ENCODE measurements around the gene TBC1D22B. TPM values are rescaled to one million over a fixed set of nuclear protein-coding genes. Genes with fewer than 3 reads are reported as not detected.
A peak's percentile ranks its signal among the peaks of the same experiment; 100 is the strongest.

Gene TBC1D22B
- total and polyA plus RNA-seq, 2 of the 13 experiments (the other 11 are each of a cell fraction or from before 2014, with no cell fraction given), result 9.7 to 12.9 TPM

DNA sequence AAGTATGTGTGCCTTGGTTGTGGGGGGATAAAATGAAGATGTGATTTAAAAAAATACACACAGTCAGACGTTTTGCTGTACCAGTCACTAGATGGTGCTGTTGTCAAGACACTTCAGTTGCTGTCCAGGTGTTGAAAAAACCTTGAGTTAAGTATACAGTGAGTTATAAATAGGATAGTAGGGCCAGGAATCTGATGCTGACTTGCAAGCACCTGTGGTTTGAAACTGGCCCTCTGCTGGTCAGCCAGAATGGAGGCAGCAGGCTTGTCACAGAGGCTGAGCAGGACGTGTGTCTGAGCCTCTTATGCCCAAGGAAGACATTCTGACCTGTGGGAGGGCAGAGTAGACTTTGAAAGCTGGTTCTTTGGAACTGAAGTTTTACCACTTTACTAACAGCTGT lies 124.0 kb downstream of the TBC1D22B start (continued):
- no peak for TF ChIP-seq SKIL (CRISPR knock-in tag; IDR thresholded peaks at IDR 0.05; ENCODE audit: borderline replicate concordance)
- TF ChIP-seq DR1 (CRISPR knock-in tag; IDR thresholded peaks at IDR 0.05), result no peak
- TF ChIP-seq ZNF136 (CRISPR knock-in tag; IDR thresholded peaks at IDR 0.05; ENCODE audit: low read depth), result no peak
- TF ChIP-seq ZNF331 (CRISPR knock-in tag; IDR thresholded peaks at IDR 0.05), result peak; percentile 18; the same call in 1 of the 2 replicates
- TF ChIP-seq, protein P1, sequence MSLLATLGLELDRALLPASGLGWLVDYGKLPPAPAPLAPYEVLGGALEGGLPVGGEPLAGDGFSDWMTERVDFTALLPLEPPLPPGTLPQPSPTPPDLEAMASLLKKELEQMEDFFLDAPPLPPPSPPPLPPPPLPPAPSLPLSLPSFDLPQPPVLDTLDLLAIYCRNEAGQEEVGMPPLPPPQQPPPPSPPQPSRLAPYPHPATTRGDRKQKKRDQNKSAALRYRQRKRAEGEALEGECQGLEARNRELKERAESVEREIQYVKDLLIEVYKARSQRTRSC (CRISPR knock-in tag; IDR thresholded peaks at IDR 0.05; ENCODE audit: low read depth), result no peak
- TF ChIP-seq TRIM24 (CRISPR knock-in tag; IDR thresholded peaks at IDR 0.05), result no peak
- 0 out of 2 replicates have a peak, but pooled peaks have one; percentile 15 for TF ChIP-seq PPARG (CRISPR knock-in tag; conservative IDR thresholded peaks at IDR 0.05)
- no peak for TF ChIP-seq ZNF282 (IDR thresholded peaks at IDR 0.05; ENCODE audit: partially characterized antibody)
- no peak for TF ChIP-seq NFIB (CRISPR knock-in tag; IDR thresholded peaks at IDR 0.05; ENCODE audit: borderline replicate concordance)
- TF ChIP-seq, protein P2, sequence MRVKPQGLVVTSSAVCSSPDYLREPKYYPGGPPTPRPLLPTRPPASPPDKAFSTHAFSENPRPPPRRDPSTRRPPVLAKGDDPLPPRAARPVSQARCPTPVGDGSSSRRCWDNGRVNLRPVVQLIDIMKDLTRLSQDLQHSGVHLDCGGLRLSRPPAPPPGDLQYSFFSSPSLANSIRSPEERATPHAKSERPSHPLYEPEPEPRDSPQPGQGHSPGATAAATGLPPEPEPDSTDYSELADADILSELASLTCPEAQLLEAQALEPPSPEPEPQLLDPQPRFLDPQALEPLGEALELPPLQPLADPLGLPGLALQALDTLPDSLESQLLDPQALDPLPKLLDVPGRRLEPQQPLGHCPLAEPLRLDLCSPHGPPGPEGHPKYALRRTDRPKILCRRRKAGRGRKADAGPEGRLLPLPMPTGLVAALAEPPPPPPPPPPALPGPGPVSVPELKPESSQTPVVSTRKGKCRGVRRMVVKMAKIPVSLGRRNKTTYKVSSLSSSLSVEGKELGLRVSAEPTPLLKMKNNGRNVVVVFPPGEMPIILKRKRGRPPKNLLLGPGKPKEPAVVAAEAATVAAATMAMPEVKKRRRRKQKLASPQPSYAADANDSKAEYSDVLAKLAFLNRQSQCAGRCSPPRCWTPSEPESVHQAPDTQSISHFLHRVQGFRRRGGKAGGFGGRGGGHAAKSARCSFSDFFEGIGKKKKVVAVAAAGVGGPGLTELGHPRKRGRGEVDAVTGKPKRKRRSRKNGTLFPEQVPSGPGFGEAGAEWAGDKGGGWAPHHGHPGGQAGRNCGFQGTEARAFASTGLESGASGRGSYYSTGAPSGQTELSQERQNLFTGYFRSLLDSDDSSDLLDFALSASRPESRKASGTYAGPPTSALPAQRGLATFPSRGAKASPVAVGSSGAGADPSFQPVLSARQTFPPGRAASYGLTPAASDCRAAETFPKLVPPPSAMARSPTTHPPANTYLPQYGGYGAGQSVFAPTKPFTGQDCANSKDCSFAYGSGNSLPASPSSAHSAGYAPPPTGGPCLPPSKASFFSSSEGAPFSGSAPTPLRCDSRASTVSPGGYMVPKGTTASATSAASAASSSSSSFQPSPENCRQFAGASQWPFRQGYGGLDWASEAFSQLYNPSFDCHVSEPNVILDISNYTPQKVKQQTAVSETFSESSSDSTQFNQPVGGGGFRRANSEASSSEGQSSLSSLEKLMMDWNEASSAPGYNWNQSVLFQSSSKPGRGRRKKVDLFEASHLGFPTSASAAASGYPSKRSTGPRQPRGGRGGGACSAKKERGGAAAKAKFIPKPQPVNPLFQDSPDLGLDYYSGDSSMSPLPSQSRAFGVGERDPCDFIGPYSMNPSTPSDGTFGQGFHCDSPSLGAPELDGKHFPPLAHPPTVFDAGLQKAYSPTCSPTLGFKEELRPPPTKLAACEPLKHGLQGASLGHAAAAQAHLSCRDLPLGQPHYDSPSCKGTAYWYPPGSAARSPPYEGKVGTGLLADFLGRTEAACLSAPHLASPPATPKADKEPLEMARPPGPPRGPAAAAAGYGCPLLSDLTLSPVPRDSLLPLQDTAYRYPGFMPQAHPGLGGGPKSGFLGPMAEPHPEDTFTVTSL (CRISPR knock-in tag; IDR thresholded peaks at IDR 0.05; ENCODE audit: borderline replicate concordance), result no peak
- no peak for TF ChIP-seq CHCHD3 (CRISPR knock-in tag; IDR thresholded peaks at IDR 0.05)
- no peak for TF ChIP-seq TSC22D2 (CRISPR knock-in tag; IDR thresholded peaks at IDR 0.05; ENCODE audit: borderline replicate concordance)
- TF ChIP-seq, protein P3, sequence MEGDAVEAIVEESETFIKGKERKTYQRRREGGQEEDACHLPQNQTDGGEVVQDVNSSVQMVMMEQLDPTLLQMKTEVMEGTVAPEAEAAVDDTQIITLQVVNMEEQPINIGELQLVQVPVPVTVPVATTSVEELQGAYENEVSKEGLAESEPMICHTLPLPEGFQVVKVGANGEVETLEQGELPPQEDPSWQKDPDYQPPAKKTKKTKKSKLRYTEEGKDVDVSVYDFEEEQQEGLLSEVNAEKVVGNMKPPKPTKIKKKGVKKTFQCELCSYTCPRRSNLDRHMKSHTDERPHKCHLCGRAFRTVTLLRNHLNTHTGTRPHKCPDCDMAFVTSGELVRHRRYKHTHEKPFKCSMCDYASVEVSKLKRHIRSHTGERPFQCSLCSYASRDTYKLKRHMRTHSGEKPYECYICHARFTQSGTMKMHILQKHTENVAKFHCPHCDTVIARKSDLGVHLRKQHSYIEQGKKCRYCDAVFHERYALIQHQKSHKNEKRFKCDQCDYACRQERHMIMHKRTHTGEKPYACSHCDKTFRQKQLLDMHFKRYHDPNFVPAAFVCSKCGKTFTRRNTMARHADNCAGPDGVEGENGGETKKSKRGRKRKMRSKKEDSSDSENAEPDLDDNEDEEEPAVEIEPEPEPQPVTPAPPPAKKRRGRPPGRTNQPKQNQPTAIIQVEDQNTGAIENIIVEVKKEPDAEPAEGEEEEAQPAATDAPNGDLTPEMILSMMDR (CRISPR knock-in tag; IDR thresholded peaks at IDR 0.05), result peak; percentile 79
- TF ChIP-seq SKI (IDR thresholded peaks at IDR 0.05; ENCODE audit: partially characterized antibody), result no peak
- TF ChIP-seq ISL2 (CRISPR knock-in tag; IDR thresholded peaks at IDR 0.05), result peak; percentile 38; the same call in 1 of the 2 replicates
- no peak for TF ChIP-seq ZNF709 (CRISPR knock-in tag; IDR thresholded peaks at IDR 0.05)
- TF ChIP-seq ZNF781 (CRISPR knock-in tag; IDR thresholded peaks at IDR 0.05; ENCODE audit: borderline replicate concordance, not compliant biosample characterization), result no peak
- no peak for TF ChIP-seq JARID2 (CRISPR knock-in tag; IDR thresholded peaks at IDR 0.05; ENCODE audit: insufficient replicate concordance)
- TF ChIP-seq, protein P4, sequence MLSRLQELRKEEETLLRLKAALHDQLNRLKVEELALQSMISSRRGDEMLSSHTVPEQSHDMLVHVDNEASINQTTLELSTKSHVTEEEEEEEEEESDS (CRISPR knock-in tag; IDR thresholded peaks at IDR 0.05; ENCODE audit: borderline replicate concordance), result no peak
- no peak for TF ChIP-seq HES4 (CRISPR knock-in tag; IDR thresholded peaks at IDR 0.05; ENCODE audit: borderline replicate concordance)
- no peak for TF ChIP-seq NKX3-1 (CRISPR knock-in tag; IDR thresholded peaks at IDR 0.05)

Data from HepG2 (cell line).